Measurements from ENCODE around the gene EIF3D.

The EIF3D gene

DNA sequence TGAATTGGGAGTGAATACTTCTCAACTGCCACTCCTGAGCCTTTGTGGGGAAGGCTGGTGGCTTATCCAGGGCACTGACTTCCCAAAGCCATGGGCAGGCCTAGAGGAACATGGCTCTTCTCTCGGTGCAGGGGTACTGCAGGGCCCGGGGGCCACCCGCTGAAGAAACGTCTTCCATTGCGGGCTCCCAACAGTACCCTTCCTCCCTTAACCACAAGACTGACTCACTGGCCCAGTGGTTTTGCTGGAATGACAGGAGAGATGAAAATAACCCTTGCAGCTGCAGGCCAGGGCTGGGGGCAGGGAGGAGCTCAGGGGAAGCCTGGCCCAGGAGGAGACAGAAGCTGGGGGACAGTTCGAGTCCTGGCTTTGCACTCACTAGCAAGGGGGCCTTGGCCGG lies 61.0 kb downstream of the EIF3D start:
- no peak overlapping the region for H3K4me3 ChIP-seq (ENCODE audit: low read depth, low read length)

DNA sequence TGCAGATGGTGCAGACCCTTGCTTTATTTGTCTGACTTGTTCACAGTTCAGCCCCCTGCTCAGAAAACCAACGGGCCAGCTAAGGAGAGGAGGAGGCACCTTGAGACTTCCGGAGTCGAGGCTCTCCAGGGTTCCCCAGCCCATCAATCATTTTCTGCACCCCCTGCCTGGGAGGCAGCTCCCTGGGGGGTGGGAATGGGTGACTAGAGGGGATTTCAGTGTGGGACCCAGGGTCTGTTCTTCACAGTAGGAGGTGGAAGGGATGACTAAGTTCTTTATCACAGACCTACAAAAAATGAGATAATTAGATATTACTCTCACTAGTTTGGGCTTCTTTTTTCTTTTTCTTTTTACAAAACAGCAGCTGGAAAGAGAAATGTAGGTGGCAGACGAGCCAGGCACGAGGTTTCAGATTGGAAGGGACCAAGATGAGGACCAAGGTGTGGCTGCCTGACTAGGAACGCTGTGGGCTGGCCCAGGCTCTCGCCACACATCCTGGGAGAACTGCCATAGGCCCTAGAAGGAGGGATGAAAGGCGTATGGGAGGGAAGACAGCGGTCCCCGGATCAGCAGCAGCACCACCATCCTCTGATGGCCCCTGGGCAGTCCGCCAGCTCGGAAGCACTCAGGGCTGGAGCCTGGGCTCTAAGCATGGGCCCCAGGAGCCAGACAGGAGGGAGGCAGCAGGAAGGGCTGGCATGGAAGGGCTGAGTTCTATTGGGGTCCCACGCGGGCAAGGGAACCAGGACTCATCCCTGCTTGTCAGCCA lies 61.7 kb downstream of the EIF3D start:
- H3K4me3 ChIP-seq (ENCODE audit: low read depth, low read length) = no peak overlapping the region

- H3K4me3 ChIP-seq (ENCODE audit: low read depth, low read length) = no peak overlapping the region
These were observed 62.7 kb downstream of the EIF3D start for GRCh38 chr22:36466258-36466657.

DNA sequence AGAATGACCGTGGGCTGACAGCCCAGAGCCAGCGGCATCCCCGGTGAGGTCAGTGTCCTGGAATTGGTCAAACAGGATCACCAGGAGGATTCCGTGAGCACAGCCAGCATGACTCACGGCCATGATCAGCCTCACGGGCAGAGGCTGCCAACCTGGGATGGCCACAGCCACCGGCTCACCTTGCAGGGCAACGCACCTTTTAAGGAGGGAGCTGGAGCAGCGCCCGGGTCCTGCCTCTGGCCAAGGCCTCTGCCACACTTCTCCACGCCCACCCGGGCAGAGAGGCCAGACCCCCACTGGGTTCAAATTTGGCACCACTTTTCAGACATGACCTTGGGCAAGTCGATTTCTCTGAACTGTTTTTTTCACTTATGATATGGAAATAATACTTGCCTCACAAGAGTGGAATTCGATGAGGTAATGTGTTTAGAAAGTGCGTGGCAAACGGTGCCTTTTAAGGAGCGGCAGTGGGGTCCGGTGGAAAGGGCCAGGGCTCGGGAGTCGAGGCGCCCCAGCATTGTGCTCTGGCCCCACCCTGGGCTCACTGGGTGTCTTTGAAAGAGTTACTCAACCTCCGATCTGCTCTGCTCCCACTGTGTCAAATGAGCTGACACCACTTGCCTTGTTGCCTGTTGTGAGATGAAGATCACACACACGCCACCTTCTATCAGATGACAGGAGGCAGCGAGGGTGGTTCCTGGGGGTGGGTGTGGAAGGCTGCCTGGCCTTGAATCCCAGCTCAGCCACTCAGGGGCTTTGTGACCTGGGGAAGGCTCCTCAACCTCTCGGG lies 63.5 kb downstream of the EIF3D start:
- H3K4me3 ChIP-seq (ENCODE audit: low read depth, low read length) = no peak overlapping the region

DNA sequence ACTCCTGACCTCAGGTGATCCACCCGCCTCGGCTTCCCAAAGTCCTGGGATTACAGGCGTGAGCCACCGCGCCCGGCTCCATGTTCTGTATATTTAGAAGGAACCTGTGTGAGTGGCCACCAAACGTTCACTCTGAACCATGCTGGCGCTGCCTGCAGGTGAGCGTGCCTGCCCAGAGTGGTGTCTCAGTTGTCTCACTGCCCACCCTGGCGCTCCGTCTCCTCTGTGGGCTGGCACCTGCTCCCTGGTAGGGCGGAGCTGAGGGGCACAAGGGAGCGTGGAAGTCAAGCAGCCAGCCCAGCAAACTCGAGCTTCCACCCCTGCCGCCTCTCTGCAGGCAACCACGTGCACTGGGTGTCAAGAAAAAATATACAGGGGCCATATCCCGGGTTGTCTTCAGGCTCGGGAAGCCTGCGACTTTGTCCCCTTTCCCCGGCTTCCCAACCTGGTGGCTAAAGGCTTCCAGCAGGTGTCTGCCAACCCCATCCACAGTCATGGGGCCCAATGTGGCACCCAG lies 64.2 kb downstream of the EIF3D start:
- no peak overlapping the region for H3K4me3 ChIP-seq (ENCODE audit: low read depth, low read length)

- no peak overlapping the region for H3K4me3 ChIP-seq (ENCODE audit: low read depth, low read length)
These were observed 65.2 kb downstream of the EIF3D start for GRCh38 chr22:36463783-36464184.

- no peak overlapping the region for H3K4me3 ChIP-seq (ENCODE audit: low read depth, low read length)
These were observed 67.0 kb downstream of the EIF3D start for GRCh38 chr22:36461665-36462649.
